GM19455 (cell line): ENCODE data around the gene VGLL4.

Experiments used
- ATAC-seq: cut with Tn5 transposase; IDR thresholded peaks from one replicate; pipeline ENCODE4 v1.9.1; 2021; ENCODE audit not compliant: unreplicated experiment

Gene VGLL4

GRCh38 chr3:11553436-11554235 is 90.1 kb downstream of the VGLL4 start:
- no peak for ATAC-seq

- no peak for ATAC-seq
These were observed 91.1 kb downstream of the VGLL4 start for GRCh38 chr3:11552289-11553264.

DNA sequence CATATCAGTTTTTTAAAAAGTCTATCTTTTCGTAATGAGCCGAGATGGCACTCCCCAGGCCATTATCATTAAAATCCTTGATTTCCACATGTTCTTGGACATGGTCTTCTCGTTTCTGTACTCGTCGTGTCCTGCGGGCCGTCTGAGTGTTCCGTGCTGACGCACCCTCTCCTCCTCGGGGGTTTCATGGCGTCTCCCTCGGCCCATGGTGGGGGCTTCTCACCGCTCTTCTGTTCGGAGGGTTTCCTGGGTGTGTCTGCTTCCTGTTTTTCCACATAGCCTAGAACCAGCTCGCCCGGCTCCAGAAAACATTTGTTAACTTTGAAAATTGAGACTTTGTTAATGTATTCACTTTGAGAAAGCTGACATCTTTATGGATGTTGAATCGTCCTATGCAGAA is 92.7 kb downstream of the VGLL4 start:
- ATAC-seq: no peak

DNA sequence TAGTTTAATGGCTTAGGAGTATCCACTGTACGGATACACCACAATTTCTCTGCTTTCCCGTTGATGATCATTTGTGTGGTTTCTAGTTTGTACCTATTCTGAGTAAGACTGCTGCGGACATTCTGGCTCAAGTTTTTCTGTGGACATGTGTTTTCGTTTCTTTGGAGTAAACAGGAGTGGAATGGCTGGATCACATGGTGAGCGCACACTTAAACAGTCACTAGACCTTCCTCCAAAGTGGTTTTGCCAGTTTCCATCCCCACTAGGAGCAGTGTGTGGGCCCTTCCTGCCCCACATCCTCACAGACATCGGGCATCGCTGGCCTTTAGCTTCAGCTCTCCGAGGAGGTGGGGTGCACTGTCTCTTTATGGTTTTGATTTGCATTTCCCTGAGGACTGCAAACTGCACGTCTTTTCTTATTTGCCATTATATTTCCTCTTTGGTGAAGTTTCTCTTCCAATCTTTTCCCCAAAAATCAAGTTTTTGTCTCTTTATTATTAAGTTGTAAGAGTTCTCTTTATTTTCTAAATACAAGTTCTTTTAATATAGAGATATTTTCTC is 94.1 kb downstream of the VGLL4 start:
- ATAC-seq: no peak

GRCh38 chr3:11548721-11549131 is 95.0 kb downstream of the VGLL4 start:
- no peak for ATAC-seq

DNA sequence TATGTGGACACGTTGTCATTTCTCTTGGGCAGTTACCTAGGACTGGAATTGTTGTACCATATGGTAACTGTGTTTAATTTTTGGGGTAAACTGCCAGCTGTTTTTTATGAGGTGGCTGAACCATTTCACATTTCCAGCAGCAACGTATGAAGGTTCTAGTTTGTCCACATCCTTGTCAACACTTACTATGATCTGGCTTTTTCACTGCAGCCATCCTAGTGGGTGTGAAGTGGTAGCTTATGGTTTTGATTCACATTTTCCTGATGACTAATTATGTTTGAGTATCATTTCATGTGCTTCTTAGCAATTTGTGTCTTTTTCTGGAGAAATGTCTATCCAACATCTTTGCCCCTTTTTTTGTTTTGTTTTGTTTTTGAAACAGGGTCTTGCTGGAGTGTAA is 96.2 kb downstream of the VGLL4 start:
- ATAC-seq: no peak

DNA sequence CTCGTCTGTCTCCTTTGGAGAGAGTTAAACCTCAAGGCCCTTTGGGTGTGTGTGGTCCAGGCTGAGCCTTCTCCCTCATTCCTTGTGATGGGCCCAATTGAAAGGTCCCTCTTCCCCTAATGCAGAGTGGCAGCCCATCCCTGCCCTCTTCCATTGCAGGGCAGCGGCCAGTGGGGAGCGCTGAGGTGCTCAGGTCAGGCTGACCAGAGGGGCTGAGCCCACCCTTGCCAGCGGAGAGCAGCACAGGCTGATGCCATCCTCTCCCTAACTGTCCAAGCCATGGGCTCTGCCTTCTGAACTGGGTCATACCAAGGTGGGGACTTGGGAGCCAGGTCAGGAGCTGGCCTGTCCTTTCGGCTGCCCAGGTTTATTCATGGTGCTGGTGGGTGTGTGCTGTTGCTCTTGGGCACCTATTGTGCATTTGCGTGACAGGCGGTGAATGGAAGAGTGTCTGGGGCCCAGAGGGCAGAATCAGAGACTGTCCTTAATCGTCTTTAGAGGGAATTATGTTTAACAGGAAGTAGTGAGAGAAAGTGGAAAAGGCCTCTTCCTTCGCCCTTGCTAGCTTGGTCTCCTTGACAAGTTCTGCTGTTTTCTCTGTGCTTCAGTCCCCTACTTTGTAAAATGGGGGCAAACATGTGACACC is 96.9 kb downstream of the VGLL4 start:
- no peak for ATAC-seq

- no peak for ATAC-seq
These were observed 98.4 kb downstream of the VGLL4 start for GRCh38 chr3:11545186-11545851.

- ATAC-seq: no peak
These were observed 99.1 kb downstream of the VGLL4 start for GRCh38 chr3:11544412-11545181.

DNA sequence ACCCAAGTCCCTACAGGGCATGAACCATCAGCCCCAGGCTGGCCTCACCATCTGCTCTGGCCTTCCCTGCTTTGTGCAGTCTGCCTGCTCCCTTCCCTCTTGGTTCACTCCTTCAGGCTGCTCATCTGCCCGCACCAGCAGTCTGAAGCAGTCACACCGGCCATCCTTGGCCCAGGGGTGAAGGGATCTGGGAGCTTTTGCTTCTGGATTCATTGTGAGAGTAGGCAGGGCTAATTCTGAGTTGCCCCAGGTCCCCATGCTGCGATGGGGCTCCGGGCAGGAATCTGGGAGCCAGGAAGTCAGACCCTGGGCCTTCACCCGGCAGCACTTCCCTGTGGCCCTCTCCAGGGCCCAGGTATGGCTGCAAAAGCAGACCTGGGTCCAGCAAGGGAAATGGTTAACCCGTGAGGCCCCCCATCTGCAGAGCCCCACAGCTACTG is 99.7 kb downstream of the VGLL4 start:
- ATAC-seq: no peak

DNA sequence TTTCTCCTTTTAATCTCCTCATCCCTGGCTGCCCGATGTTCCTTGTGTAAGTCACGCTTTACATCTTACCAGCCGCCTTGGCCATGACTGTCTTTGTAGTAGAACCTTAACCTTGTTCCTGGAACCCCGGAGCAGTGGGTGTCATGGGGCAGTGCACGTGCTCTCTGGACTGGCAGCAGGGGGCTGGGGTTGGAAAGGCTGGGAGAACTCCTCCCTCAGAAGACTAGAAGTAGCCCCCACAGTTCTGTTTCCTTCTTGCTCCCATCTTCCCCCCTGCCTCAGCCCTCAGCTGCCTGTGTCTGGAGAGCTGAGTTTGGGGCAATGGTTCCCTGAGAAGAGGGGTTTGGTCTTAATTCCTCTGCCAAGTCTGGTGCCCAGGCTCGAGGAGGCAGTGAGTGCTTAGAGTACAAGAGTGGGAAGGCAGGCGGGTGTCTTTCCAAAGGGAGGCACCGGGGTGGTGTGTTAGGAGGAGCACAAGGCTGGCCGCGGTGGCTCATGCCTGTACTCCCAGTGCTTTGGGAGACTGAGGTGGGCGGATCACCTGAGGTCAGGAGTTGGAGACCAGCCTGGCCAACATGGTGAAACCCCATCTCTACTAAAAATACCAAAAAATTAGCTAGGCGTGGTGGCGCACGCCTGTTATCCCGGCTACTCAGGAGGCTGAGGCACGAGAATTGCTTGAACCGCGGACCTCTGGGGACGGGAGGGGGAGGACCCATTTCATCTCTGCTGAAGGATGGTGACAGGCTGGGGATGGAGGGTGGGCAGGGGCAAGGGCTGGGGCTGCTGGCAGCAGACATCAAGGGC is 100.4 kb downstream of the VGLL4 start:
- no peak for ATAC-seq

GRCh38 chr3:11542551-11542950 is 101.2 kb downstream of the VGLL4 start:
- no peak for ATAC-seq

DNA sequence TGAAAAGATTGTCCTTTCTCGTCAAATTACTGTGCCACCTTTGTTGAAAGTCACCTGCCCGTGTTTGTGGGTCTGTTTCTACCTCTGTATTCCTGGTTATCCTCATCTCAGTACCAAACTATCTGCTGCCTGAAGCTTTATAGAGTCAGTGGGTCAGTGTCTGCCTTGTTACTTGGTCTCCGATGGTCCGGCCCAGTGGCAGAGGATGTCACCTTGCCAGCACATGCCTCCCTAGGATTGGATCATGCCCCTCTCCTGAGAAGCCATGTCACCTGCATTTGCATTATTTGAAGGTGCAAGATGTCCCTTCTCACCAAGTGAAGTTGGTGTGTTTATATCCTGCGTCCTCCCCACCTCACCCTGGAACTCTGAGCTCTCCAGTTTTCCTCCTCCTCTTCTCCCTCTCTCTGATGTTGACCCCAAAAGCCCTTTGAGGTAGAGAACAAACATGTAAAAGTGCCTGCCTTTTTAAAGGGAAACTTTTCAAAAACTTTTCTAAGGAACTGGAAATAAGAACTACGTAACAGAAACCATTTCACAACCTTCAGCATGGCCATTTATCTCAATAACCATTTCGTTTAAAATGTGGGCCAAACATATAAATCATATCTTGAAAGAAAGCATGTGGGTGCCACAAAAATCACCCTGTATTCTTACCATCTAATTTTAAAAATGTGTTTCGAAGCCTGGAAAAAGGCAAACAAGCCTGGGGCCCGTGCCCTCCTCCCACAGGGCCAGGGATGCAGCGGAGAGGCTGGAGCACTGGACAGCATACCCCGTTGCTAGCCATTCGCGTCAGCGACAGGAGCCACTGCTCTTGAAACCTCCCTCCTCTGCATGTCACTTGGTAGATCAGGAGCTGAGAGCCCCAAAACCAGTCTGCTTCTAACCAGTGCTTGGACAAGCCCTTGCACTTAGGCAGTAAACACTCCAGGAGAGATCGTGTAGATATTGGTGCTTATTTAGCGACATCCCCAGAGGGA is 102.1 kb downstream of the VGLL4 start:
- ATAC-seq: no peak

DNA sequence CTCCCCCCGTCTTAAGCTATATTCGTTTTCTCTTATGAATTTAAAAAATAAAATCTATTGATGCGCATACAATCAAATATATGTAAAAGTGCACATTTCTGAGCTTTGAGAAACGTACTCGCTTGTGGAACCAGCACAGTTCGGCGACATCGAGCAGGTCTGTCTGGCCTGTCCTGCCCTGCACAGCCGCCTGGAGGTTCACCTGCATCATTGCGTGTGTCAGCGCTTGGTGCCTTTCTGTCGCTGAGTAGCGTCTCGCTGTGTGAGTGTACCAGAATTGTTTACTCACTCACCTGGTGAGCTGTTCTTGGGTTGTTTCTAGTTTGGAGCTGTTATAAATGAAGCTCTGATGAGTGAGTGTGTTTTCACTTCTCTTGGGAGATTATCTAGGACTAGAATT is 104.0 kb downstream of the VGLL4 start:
- no peak for ATAC-seq

- no peak for ATAC-seq
These were observed 104.5 kb downstream of the VGLL4 start for GRCh38 chr3:11539218-11539617.

DNA sequence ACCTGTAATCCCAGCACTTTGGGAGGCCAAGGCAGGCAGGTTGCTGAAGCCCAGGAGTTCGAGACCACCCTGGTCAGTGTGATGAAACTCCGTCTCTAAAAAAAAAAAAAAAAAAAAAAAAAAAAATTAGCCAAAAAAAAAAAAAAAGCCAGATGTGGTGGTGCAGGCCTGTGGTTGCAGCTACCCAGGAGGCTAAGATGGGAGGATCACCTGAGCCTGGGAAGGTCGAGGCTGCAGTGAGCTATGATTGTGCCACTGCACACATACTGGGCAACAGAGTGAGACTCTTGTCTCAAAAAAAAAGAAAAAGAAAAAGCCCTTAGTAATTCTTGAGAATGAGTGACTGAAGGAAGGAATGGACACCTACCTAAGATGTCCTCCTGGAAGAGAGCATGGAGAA is 105.1 kb downstream of the VGLL4 start:
- no peak for ATAC-seq

GRCh38 chr3:11536936-11537612 is 106.6 kb downstream of the VGLL4 start:
- no peak for ATAC-seq
